ENCODE data around the gene ESYT2.

The ESYT2 gene

GRCh38 chr7:158795272-158795671 lies 34.0 kb downstream of the ESYT2 start:
- in situ Hi-C loops (cut with MboI; ENCODE audit: low sequenced_read_pairs, unreplicated experiment) = no loop called here
- TF ChIP-seq, protein P1, sequence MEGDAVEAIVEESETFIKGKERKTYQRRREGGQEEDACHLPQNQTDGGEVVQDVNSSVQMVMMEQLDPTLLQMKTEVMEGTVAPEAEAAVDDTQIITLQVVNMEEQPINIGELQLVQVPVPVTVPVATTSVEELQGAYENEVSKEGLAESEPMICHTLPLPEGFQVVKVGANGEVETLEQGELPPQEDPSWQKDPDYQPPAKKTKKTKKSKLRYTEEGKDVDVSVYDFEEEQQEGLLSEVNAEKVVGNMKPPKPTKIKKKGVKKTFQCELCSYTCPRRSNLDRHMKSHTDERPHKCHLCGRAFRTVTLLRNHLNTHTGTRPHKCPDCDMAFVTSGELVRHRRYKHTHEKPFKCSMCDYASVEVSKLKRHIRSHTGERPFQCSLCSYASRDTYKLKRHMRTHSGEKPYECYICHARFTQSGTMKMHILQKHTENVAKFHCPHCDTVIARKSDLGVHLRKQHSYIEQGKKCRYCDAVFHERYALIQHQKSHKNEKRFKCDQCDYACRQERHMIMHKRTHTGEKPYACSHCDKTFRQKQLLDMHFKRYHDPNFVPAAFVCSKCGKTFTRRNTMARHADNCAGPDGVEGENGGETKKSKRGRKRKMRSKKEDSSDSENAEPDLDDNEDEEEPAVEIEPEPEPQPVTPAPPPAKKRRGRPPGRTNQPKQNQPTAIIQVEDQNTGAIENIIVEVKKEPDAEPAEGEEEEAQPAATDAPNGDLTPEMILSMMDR (IDR thresholded peaks at IDR 0.05; ENCODE audit: borderline replicate concordance, control extremely low read depth, extremely low read depth, insufficient read depth, missing control alignments) = no peak

DNA sequence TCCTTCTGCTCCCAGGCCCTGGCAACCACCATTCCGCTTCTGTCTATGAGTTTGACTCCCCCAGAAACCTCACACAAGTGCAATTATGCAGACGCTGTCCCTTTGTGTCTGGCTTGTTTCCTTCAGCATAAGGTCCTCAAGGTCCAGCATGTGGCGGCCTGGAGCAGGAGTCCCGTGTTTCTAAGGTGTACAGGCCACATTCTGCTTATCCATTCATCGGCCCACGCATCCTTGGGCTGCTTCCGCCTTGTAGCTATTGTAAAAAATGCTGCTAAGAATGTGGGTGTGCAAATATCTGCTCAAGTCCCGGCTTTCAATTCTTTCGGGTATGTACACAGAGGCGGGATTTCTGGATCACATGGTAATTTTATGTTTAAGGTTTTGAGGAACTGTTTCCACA lies 38.2 kb downstream of the ESYT2 start:
- in situ Hi-C loops (cut with MboI; ENCODE audit: low sequenced_read_pairs, unreplicated experiment) = no loop called here
- DNase-seq (ENCODE audit: low spot score) = no peak
- TF ChIP-seq, protein P1 (IDR thresholded peaks at IDR 0.05; ENCODE audit: borderline replicate concordance, control extremely low read depth, extremely low read depth, insufficient read depth, missing control alignments) = no peak

More at GRCh38 chr7:158795272-158795671, 34.0 kb downstream of the ESYT2 start:
- DNase-seq (ENCODE audit: low spot score) = no peak

DNA sequence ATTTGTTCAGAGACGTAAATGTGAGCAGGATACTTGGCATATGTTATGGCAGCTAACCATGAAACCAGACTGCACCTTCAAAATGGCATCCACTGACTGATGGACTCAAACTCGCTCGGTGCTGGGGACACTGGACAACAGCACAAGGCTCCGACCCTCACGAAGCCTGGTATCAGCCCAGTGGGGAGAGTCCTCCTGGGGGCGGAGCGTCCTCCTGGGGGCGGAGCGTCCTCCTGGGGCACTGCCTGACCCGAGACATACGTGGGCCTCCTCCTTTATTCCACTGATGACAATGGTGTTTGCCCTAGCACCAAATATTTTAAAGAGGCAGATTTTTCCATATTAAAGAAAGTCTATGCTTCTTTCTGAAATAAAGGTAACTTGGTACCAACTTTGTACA lies 39.5 kb downstream of the ESYT2 start:
- TF ChIP-seq, protein P1 (IDR thresholded peaks at IDR 0.05; ENCODE audit: borderline replicate concordance, control extremely low read depth, extremely low read depth, insufficient read depth, missing control alignments) = no peak
- no peak for DNase-seq (ENCODE audit: low spot score)
- in situ Hi-C loops (cut with MboI; ENCODE audit: low sequenced_read_pairs, unreplicated experiment) = no loop called here

- no peak for DNase-seq (ENCODE audit: low spot score)
- TF ChIP-seq, protein P1 (IDR thresholded peaks at IDR 0.05; ENCODE audit: borderline replicate concordance, control extremely low read depth, extremely low read depth, insufficient read depth, missing control alignments) = no peak
- in situ Hi-C loops (cut with MboI; ENCODE audit: low sequenced_read_pairs, unreplicated experiment) = no loop called here
Observed at GRCh38 chr7:158786898-158787297, 42.4 kb downstream of the ESYT2 start.

DNA sequence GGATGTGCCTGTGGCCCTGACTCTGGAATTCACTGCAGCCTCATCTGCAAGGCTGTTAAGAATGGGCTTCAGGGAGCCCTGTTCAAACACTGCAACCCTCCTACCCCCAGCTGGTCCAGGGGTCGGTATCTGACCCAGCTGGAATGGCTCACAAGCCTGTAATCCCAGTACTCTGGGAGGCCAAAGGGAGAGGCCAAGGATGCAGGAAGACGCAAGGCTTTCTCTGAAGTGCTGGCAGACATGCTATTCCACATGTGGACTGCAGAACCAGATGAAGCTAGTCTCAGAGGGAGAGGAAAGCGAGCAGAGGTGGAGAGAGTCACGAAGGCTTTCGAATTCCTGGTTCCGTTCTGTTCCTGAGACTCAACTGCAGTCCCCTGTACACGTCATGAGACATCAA lies 45.0 kb downstream of the ESYT2 start:
- DNase-seq (ENCODE audit: low spot score) = no peak
- TF ChIP-seq, protein P1 (IDR thresholded peaks at IDR 0.05; ENCODE audit: borderline replicate concordance, control extremely low read depth, extremely low read depth, insufficient read depth, missing control alignments) = no peak
- in situ Hi-C loops (cut with MboI; ENCODE audit: low sequenced_read_pairs, unreplicated experiment) = no loop called here

DNA sequence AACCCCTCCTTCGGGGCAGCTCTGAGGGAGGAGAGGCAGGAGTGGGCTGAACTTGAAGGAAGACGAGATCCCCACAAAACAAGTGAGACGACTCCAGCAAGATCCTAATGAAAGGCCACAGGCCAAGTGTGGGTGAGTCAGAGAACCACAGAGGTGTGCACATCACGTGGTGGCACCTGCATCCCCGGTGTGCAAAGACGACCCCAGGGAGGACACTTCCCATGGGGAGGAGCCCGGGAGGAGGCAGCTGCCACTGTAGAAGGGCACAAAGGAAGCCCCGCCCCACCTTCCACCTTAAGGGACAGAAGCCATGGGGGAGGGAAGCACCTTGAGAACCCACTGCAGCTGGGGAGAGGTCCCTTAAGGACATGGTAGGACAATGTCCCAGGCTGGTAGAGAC lies 45.7 kb downstream of the ESYT2 start:
- DNase-seq (ENCODE audit: low spot score) = no peak
- in situ Hi-C loops (cut with MboI; ENCODE audit: low sequenced_read_pairs, unreplicated experiment) = no loop called here
- TF ChIP-seq, protein P1 (IDR thresholded peaks at IDR 0.05; ENCODE audit: borderline replicate concordance, control extremely low read depth, extremely low read depth, insufficient read depth, missing control alignments) = no peak

All from GM13976 (cell line).